T-cell (primary cell): ENCODE results near the gene TPD52L2. TPM values are rescaled to one million over a fixed set of nuclear protein-coding genes. Genes with fewer than 3 reads are reported as not detected.

Experiments used
- ATAC-seq, 4 experiments: fragments of 200-7000 bp in 3 of 4; fragments of 150-1000 bp in 1 of 4; cut with Tn5 transposase; replicated peaks in 1 of 4; 1 replicate in 3 of 4; 2 replicates in 1 of 4; pipeline ENCODE4 v1.10.0; 2021; ENCODE audit warnings: moderate library complexity in 3 of 4, mild to moderate bottlenecking in 2 of 4, moderate number of reproducible peaks in 1 of 4
- CTCF ChIA-PET, 2 donors: fragments of 300-600 bp; sonication (Branson Sonifier 250); formaldehyde crosslinking; loops; one replicate each; lab custom pipeline; 2022; ENCODE audit warnings: antibody characterized with exemption in 2 of 2; lab: Charles Lee
- POLR2A ChIA-PET, 2 donors: fragments of 300-600 bp; sonication (Branson Sonifier 250); formaldehyde crosslinking; loops; one replicate each; lab custom pipeline; 2022; ENCODE audit warnings: antibody characterized with exemption in 2 of 2; lab: Charles Lee
- DNase-seq, 35 experiments: peaks; one replicate each; pipeline versions ENCODE4 v3.0.0 to v3.0.0-alpha.2; 2013 to 2023
- H3K27ac ChIP-seq: one replicate; pipeline ENCODE4 v1.5.1; 2013; ENCODE audit warnings: low read length
- H3K27me3 ChIP-seq, 2 experiments: replicated peaks in 1 of 2; 1 replicate in 1 of 2; 2 replicates in 1 of 2; pipeline versions ENCODE4 v1.6.1 to v1.7.0; 2013; ENCODE audit warnings: low read length in 1 of 2, mixed read lengths in 1 of 2; ENCODE audit not compliant: control insufficient read depth in 2 of 2, insufficient read depth in 2 of 2; ENCODE audit errors: extremely low read depth in 1 of 2
- H3K36me3 ChIP-seq, 2 donors: 1 replicate in 1 of 2; 2 replicates in 1 of 2; pipeline versions ENCODE4 v1.6.1 to v1.7.0; 2013; ENCODE audit warnings: low read length in 1 of 2; ENCODE audit not compliant: control insufficient read depth in 2 of 2, insufficient read depth in 1 of 2; ENCODE audit errors: extremely low read depth in 1 of 2
- H3K4me1 ChIP-seq, 2 experiments: 1 replicate in 1 of 2; 2 replicates in 1 of 2; pipeline versions ENCODE4 v1.6.1 to v1.7.0; 2013; ENCODE audit warnings: low read length in 2 of 2, mixed read lengths in 1 of 2; ENCODE audit not compliant: insufficient read depth in 2 of 2, control insufficient read depth in 1 of 2; ENCODE audit errors: extremely low read depth in 1 of 2
- H3K4me3 ChIP-seq, 2 donors: 1 replicate in 1 of 2; 2 replicates in 1 of 2; pipeline versions ENCODE4 v1.5.1 to v1.7.0; 2013; ENCODE audit warnings: mild to moderate bottlenecking in 2 of 2, low read length in 1 of 2, moderate library complexity in 1 of 2; ENCODE audit not compliant: control insufficient read depth in 1 of 2; ENCODE audit errors: extremely low read depth in 1 of 2
- H3K9me3 ChIP-seq: 2 replicates; pipeline ENCODE4 v1.7.0; 2013
- H3K27ac Mint-ChIP-seq, 2 donors: one replicate each; pipeline ENCODE4 v1.8.0; 2020 to 2021; ENCODE audit warnings: mild to moderate bottlenecking in 2 of 2, mixed read lengths in 2 of 2
- H3K27me3 Mint-ChIP-seq, 2 donors: one replicate each; pipeline ENCODE4 v1.8.0; 2021 to 2022; ENCODE audit warnings: mixed read lengths in 2 of 2
- H3K36me3 Mint-ChIP-seq: one replicate; pipeline ENCODE4 v1.8.0; 2021; ENCODE audit warnings: mixed read lengths
- H3K4me1 Mint-ChIP-seq, 3 donors: one replicate each; pipeline ENCODE4 v1.8.0; 2020 to 2022; ENCODE audit warnings: mixed read lengths in 3 of 3, mild to moderate bottlenecking in 1 of 3
- H3K4me3 Mint-ChIP-seq, 3 donors: one replicate each; pipeline ENCODE4 v1.8.0; 2020 to 2022; ENCODE audit warnings: mild to moderate bottlenecking in 3 of 3, mixed read lengths in 3 of 3, moderate library complexity in 3 of 3
- H3K9me3 Mint-ChIP-seq, 3 donors: one replicate each; pipeline ENCODE4 v1.8.0; 2020 to 2022; ENCODE audit warnings: mixed read lengths in 3 of 3
- WGBS: methylation state at CpG from one replicate; pipeline ENCODE4 v1.1.5; 2013; ENCODE audit warnings: missing lambda C conversion rate; ENCODE audit not compliant: insufficient coverage; 5-methylcytosine and 5-hydroxymethylcytosine counted together
- total RNA-seq, 35 experiments: library from RNA in 6 of 35; stranded (reverse) in 6 of 35; fragments of 120-200 nt in 1 of 35; gene quantifications; one replicate each; pipeline versions ENCODE4 v1.2.1 to v1.2.4 and lab custom pipeline; 2013 to 2026

The TPD52L2 gene
- total RNA-seq, 5 donors from 2014 or later (not counting 1 experiment from before 2014, with no cell fraction given), result 27.8 to 44.1 (median 39.3) TPM

- H3K27ac ChIP-seq, result no peak overlapping the region
- no peak overlapping the region for H3K4me3 ChIP-seq
- Mint-ChIP-seq H3K27ac (no peak overlapping the region), H3K4me1 (peaks cover 11 to 22% (median 12%) of the 10 kb centered on the region in 3 donors), H3K27me3 (peaks cover 22 to 58% of the 10 kb centered on the region in 2 donors), H3K36me3 (no peaks in the 10 kb centered on the region), H3K9me3 (no peaks in the 10 kb centered on the region), H3K4me3 (peak overlapping the region in 1 of 3 donors; percentile 51)
- ChIA-PET CTCF (no interaction called here), POLR2A (no interaction called here)
- H3K27me3 ChIP-seq, result peaks cover 2 to 86% of the 10 kb centered on the region in 2 experiments
- ATAC-seq (peak in 3 of 4 experiments; percentile 29 to 38 (median 37)), DNase-seq (no peak)
- no peaks in the 10 kb centered on the region for H3K36me3 ChIP-seq
- no CpG with 5 or more reads among the region's 24 CpGs for WGBS
- no peaks in the 10 kb centered on the region for H3K9me3 ChIP-seq
- H3K4me1 ChIP-seq, result peaks cover 5 to 45% of the 10 kb centered on the region in 2 experiments
Observed at GRCh38 chr20:63846128-63846771, 18.8 kb upstream of the TPD52L2 start.

- no peak for ATAC-seq
- ChIA-PET CTCF (no interaction called here), POLR2A (no interaction called here)
- peaks cover 2 to 90% of the 10 kb centered on the region in 2 experiments for H3K27me3 ChIP-seq
- H3K4me3 ChIP-seq, result no peak overlapping the region
- H3K36me3 ChIP-seq, result no peaks in the 10 kb centered on the region
- peaks cover 11 to 22% (median 12%) of the 10 kb centered on the region in 3 donors for H3K4me1 Mint-ChIP-seq
- no peaks in the 10 kb centered on the region for H3K9me3 ChIP-seq
- H3K4me1 ChIP-seq, result peaks cover 5 to 45% of the 10 kb centered on the region in 2 experiments
- no peak overlapping the region for H3K4me3 Mint-ChIP-seq
- H3K27ac ChIP-seq, result no peak overlapping the region
- no peak for DNase-seq
- no peaks in the 10 kb centered on the region for H3K36me3 Mint-ChIP-seq
- WGBS, result 42% methylated on average over 2 of the region's 3 CpGs
- no peak overlapping the region for H3K27ac Mint-ChIP-seq
- no peaks in the 10 kb centered on the region for H3K9me3 Mint-ChIP-seq
- peaks cover 21 to 58% of the 10 kb centered on the region in 2 donors for H3K27me3 Mint-ChIP-seq
Observed at GRCh38 chr20:63846888-63847236, 18.2 kb upstream of the TPD52L2 start.

- no peak overlapping the region for H3K4me3 Mint-ChIP-seq
- H3K9me3 ChIP-seq, result no peaks in the 10 kb centered on the region
- DNase-seq (no peak), ATAC-seq (no peak)
- H3K4me1 Mint-ChIP-seq, result peaks cover 8 to 19% (median 11%) of the 10 kb centered on the region in 3 donors
- ChIA-PET CTCF (interaction anchor here in 1 of 2 donors (0.5 kb wide), 1 partner anchor 234 kb away, joined by 3 read pairs; no protein-coding TSS in a partner anchor), POLR2A (no interaction called here)
- H3K27me3 Mint-ChIP-seq, result peaks cover 20 to 58% of the 10 kb centered on the region in 2 donors
- peaks cover 2 to 90% of the 10 kb centered on the region in 2 experiments for H3K27me3 ChIP-seq
- H3K27ac Mint-ChIP-seq, result no peak overlapping the region
- peaks cover 5 to 41% of the 10 kb centered on the region in 2 experiments for H3K4me1 ChIP-seq
- 10% methylated on average over 6 of the region's 16 CpGs for WGBS
- no peaks in the 10 kb centered on the region for H3K36me3 ChIP-seq
- no peaks in the 10 kb centered on the region for H3K36me3 Mint-ChIP-seq
- H3K9me3 Mint-ChIP-seq, result no peaks in the 10 kb centered on the region
- no peak overlapping the region for H3K27ac ChIP-seq
- no peak overlapping the region for H3K4me3 ChIP-seq
Observed at GRCh38 chr20:63847237-63848002, 17.6 kb upstream of the TPD52L2 start.

- H3K36me3 Mint-ChIP-seq, result no peaks in the 10 kb centered on the region
- H3K36me3 ChIP-seq, result no peaks in the 10 kb centered on the region
- H3K4me1 ChIP-seq, result peaks cover 5 to 37% of the 10 kb centered on the region in 2 experiments
- peaks cover 2 to 89% of the 10 kb centered on the region in 2 experiments for H3K27me3 ChIP-seq
- peaks cover 17 to 51% of the 10 kb centered on the region in 2 donors for H3K27me3 Mint-ChIP-seq
- WGBS, result 78% methylated on average over 24 of the region's 28 CpGs
- ChIA-PET CTCF (interaction anchor here in 1 of 2 donors (0.5 kb wide), 1 partner anchor 235 kb away, joined by 3 read pairs; no protein-coding TSS in a partner anchor), POLR2A (no interaction called here)
- H3K9me3 Mint-ChIP-seq, result no peaks in the 10 kb centered on the region
- no peak overlapping the region for H3K4me3 ChIP-seq
- H3K4me1 Mint-ChIP-seq, result peaks cover 8 to 18% (median 11%) of the 10 kb centered on the region in 3 donors
- no peak for DNase-seq
- no peak overlapping the region for H3K27ac ChIP-seq
- H3K4me3 Mint-ChIP-seq, result no peak overlapping the region
- no peak overlapping the region for H3K27ac Mint-ChIP-seq
- H3K9me3 ChIP-seq, result no peaks in the 10 kb centered on the region
- no peak for ATAC-seq
Observed at GRCh38 chr20:63848003-63848911, 16.8 kb upstream of the TPD52L2 start.

DNA sequence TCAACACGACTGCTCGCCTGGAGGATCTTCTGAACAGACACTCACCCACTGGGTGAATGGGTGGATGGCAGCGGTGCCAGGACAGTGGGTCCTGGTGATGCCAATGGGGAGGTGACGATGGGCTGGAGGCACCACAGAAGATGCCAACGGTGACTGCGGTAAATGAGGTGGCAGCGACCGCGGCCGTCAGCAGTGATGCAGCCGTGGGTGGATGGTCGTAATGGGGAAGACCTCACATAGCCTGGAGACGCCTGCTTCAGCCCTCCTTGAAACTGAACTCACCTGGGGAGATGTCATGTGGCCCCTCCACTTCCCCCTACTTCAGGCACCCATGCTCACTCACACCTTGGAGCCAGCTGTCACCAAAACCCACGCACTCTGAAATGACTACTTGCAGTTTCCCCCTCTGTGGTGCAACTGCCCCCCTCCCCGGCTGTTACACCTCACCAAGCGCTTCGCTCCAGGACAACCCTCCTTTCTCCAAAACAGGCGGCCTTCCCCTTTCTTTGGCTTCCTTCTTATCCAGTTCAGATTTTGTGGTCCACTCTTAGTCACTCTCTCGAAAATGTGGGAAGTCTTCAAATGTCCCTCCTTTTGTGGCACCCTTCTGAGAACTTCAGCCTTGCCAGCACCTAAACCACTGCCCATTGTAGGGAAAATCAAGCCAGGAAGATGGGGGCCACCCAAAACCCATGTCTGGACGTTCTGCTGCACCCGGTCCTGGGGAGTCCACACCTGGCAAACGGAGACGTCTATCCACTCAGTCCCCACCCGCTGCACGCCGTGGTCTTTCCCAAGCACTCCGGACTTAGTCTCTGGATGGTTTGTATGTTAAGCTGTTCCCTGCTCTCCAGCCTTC lies 14.2 kb upstream of the TPD52L2 start:
- Mint-ChIP-seq H3K4me3 (peak overlapping the region in 1 of 3 donors; percentile 37), H3K9me3 (no peaks in the 10 kb centered on the region), H3K4me1 (peaks cover 3 to 5% (median 4%) of the 10 kb centered on the region in 3 donors), H3K27ac (no peak overlapping the region), H3K36me3 (no peaks in the 10 kb centered on the region), H3K27me3 (peaks cover 8 to 28% of the 10 kb centered on the region in 2 donors)
- Histone ChIP-seq H3K4me1 (peaks cover 3 to 36% of the 10 kb centered on the region in 2 experiments), H3K27me3 (peaks cover 2 to 90% of the 10 kb centered on the region in 2 experiments), H3K36me3 (no peaks in the 10 kb centered on the region), H3K9me3 (no peaks in the 10 kb centered on the region), H3K4me3 (no peak overlapping the region), H3K27ac (no peak overlapping the region)
- ATAC-seq (no peak), DNase-seq (no peak)
- ChIA-PET POLR2A (no interaction called here), CTCF (no interaction called here)
- 30% methylated on average over 12 of the region's 27 CpGs for WGBS
